ENCODE data around the gene SH2D3C.

DNA sequence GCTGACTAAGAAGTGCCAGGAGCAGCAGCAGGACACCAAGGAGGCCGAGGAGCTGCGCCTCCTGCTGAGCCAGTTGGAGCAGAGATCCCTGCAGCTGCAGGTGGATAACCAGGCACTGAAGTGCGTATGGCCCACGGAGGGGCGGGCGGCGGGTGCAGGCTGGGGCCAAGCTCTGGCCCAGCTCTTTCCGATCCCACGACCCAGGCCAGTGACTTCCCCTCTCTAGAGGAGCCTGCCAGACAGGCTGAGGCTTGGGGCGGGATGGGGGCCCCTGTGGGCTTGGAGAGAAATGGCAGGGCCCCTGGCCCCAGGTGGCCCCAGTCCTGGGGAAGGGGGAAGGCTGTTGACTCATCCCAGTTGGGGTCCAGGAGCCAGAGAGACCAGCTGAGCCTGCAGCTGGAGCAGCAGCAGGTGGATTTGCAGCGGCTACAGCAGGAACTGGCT lies 66.6 kb downstream of the SH2D3C start:
- TF ChIP-seq, protein P1, sequence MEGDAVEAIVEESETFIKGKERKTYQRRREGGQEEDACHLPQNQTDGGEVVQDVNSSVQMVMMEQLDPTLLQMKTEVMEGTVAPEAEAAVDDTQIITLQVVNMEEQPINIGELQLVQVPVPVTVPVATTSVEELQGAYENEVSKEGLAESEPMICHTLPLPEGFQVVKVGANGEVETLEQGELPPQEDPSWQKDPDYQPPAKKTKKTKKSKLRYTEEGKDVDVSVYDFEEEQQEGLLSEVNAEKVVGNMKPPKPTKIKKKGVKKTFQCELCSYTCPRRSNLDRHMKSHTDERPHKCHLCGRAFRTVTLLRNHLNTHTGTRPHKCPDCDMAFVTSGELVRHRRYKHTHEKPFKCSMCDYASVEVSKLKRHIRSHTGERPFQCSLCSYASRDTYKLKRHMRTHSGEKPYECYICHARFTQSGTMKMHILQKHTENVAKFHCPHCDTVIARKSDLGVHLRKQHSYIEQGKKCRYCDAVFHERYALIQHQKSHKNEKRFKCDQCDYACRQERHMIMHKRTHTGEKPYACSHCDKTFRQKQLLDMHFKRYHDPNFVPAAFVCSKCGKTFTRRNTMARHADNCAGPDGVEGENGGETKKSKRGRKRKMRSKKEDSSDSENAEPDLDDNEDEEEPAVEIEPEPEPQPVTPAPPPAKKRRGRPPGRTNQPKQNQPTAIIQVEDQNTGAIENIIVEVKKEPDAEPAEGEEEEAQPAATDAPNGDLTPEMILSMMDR (IDR thresholded peaks at IDR 0.05) = no peak
- TF ChIP-seq POLR2AphosphoS5 (IDR thresholded peaks at IDR 0.05) (no peak), POLR2A (IDR thresholded peaks at IDR 0.05) (no peak), EP300 (IDR thresholded peaks at IDR 0.05) (no peak)

Measured in sigmoid colon (tissue), 4 donors.